Hair follicle dermal papilla cell (primary cell): ENCODE data around the gene ERGIC3. TPM values are rescaled to one million over a fixed set of nuclear protein-coding genes. Genes with fewer than 3 reads are reported as not detected.

Source experiments
- small RNA-seq: library from RNA; depleted of rRNA; stranded (forward); fragments of <200 nt; gene quantifications from one replicate; pipeline ENCODE3, GENCODE V24; 2012
- total RNA-seq: library from RNA; depleted of rRNA; stranded (reverse); fragments of >200 nt; gene quantifications from 2 replicates; pipeline ENCODE4 v1.2.3, GENCODE V29; 2012

The ERGIC3 gene
- 282 and 421 TPM in 2 replicates for total RNA-seq

DNA sequence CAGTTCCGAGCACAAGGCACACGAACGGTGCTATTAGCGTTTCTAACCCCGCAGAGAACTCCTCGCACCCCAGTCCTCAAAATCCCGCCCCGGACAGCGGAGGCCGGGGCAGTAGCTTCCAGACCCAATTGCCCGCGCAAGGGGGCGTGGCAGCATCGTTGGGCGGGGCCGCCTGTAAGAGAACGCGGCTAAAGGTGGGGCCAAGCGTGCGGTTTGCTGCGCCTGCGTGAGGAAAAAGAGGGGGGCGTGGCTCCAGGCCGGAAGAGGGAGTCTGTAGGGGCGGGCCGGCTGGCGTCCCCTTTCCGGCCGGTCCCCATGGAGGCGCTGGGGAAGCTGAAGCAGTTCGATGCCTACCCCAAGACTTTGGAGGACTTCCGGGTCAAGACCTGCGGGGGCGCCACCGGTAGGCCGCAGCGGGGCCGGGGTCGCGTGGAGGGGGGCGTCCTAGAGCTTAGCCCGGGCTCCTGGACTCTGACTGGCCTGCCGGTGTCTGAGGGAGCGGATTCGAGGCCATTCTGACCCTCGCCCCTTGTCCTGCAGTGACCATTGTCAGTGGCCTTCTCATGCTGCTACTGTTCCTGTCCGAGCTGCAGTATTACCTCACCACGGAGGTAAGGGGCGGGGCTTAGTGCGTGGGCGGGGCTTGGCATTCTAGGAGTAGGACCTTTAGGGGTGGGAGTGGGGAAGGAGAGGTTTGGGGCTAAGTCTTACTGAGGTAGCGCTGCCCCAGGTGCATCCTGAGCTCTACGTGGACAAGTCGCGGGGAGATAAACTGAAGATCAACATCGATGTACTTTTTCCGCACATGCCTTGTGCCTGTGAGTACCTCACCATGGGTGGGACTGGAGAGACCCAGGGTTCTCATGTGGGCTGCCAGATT, at the start of gene ERGIC3:
Gene ERGIC3, plus strand, starts transcription at position 296 of the 880 bp plus-strand sequence. Its CDS starts 20 bp downstream, at position 316.

GRCh38 chr20:35529552-35529951, 12.3 kb upstream of the ERGIC3 start, which contains the start of gene C20orf173:
TSS of gene C20orf173 (minus strand) at chr20:35529652. CDS start at chr20:35529373, 279 bp downstream.

Small RNA genes lying within 50 kb of the gene (small RNA-seq; reads per million reads assigned to genes)
- gene RPL37P1: not detected

Other genes with a start within 250 kb of the ERGIC3 start
- gene FAM83C, start 249.7 kb upstream of the ERGIC3 start, total RNA-seq: under 0.01 TPM in 1 of 2 replicates, not detected in the other
- 21.1 and 33.4 TPM in 2 replicates for gene UQCC1, start 130.1 kb upstream of the ERGIC3 start, total RNA-seq
- gene GDF5, start 103.8 kb upstream of the ERGIC3 start, total RNA-seq: 39.0 and 61.7 TPM in 2 replicates
- 24.2 and 35.7 TPM in 2 replicates for gene CEP250, start 86.5 kb upstream of the ERGIC3 start, total RNA-seq
- not detected in 2 replicates for gene C20orf173, start 12.4 kb upstream of the ERGIC3 start, total RNA-seq
- gene SPAG4, start 73.8 kb downstream of the ERGIC3 start, total RNA-seq: 2.1 and 4.6 TPM in 2 replicates
- gene CPNE1, start 122.8 kb downstream of the ERGIC3 start, total RNA-seq: 131 and 200 TPM in 2 replicates
- 58.7 and 70.9 TPM in 2 replicates for gene RBM12, start 122.8 kb downstream of the ERGIC3 start, total RNA-seq
- 20.3 and 24.0 TPM in 2 replicates for gene NFS1, start 157.3 kb downstream of the ERGIC3 start, total RNA-seq
- gene ROMO1, start 157.3 kb downstream of the ERGIC3 start, total RNA-seq: 79.3 and 126 TPM in 2 replicates
- gene RBM39, start 200.2 kb downstream of the ERGIC3 start, total RNA-seq: 197 and 296 TPM in 2 replicates
- 37.3 and 37.8 TPM in 2 replicates for gene PHF20, start 229.9 kb downstream of the ERGIC3 start, total RNA-seq